H1 (cell line): ENCODE data around the gene UBR7. TPM values are rescaled to one million over a fixed set of nuclear protein-coding genes. Genes with fewer than 3 reads are reported as not detected.

Experiments
- CTCF ChIA-PET: fragments of 300-600 bp; sonication (Branson Sonifier 250); formaldehyde crosslinking; loops from one replicate; lab custom pipeline; 2021; ENCODE audit not compliant: partially characterized antibody; lab: Charles Lee
- POLR2A ChIA-PET: fragments of 300-600 bp; sonication (Branson Sonifier 250); formaldehyde crosslinking; loops from one replicate; lab custom pipeline; 2021; ENCODE audit warnings: inconsistent platforms; ENCODE audit not compliant: partially characterized antibody; lab: Charles Lee
- DNase-seq, 2 experiments: peaks; one replicate each; pipeline versions ENCODE4 v3.0.0 to v3.0.0-alpha.2; 2010 to 2022; ENCODE audit warnings: low spot score in 2 of 2, low read depth in 1 of 2, mixed read lengths in 1 of 2
- FAIRE-seq: peaks from 2 replicates; lab custom pipeline; 2011; peaks lifted over from hg19 to GRCh38; lab: Jason Lieb, UNC
- H2AFZ ChIP-seq: 2 replicates; pipeline ENCODE4 v1.8.1; 2012; ENCODE audit warnings: low read length, inconsistent platforms
- H2AK5ac ChIP-seq: 2 replicates; pipeline ENCODE4 v1.6.1; 2013; ENCODE audit warnings: low read depth, low read length
- H2BK120ac ChIP-seq: replicated peaks from 2 replicates; pipeline ENCODE3; 2013; ENCODE audit warnings: low read depth, low read length, inconsistent platforms
- H2BK12ac ChIP-seq: 2 replicates; pipeline ENCODE4 v1.6.1; 2013; ENCODE audit warnings: low read depth, low read length
- H2BK15ac ChIP-seq: 2 replicates; pipeline ENCODE4 v1.6.1; 2013; ENCODE audit warnings: low read length
- H2BK20ac ChIP-seq: 2 replicates; pipeline ENCODE4 v1.6.1; 2013; ENCODE audit warnings: low read length
- H2BK5ac ChIP-seq: 2 replicates; pipeline ENCODE4 v1.6.1; 2013; ENCODE audit warnings: low read depth, low read length
- H3K14ac ChIP-seq: 2 replicates; pipeline ENCODE4 v1.6.1; 2013; ENCODE audit warnings: inconsistent platforms; ENCODE audit not compliant: insufficient read length
- H3K18ac ChIP-seq: 2 replicates; pipeline ENCODE4 v1.6.1; 2013; ENCODE audit warnings: low read length; ENCODE audit errors: extremely low read depth
- H3K23ac ChIP-seq: 2 replicates; pipeline ENCODE4 v1.6.1; 2013; ENCODE audit warnings: inconsistent platforms; ENCODE audit not compliant: insufficient read length
- H3K23me2 ChIP-seq: 2 replicates; pipeline ENCODE4 v1.6.1; 2013; ENCODE audit warnings: low read depth, low read length
- H3K27ac ChIP-seq: 2 replicates; pipeline ENCODE4 v1.6.1; 2011; ENCODE audit warnings: low read depth, low read length, inconsistent platforms
- H3K27me3 ChIP-seq, 4 experiments: replicated peaks in 1 of 4; 1 replicate in 1 of 4; 2 replicates in 3 of 4; pipeline versions ENCODE4 v1.6.1 to v1.8.1; 2011 to 2013; ENCODE audit warnings: low read length in 3 of 4, mild to moderate bottlenecking in 3 of 4, inconsistent platforms in 2 of 4, mixed read lengths in 2 of 4, moderate library complexity in 1 of 4; ENCODE audit not compliant: control insufficient read depth in 3 of 4, insufficient read depth in 3 of 4; ENCODE audit errors: extremely low read depth in 1 of 4
- H3K36me3 ChIP-seq, 4 experiments: 2 replicates each; pipeline versions ENCODE4 v1.6.1 to v1.8.1; 2011 to 2013; ENCODE audit warnings: mild to moderate bottlenecking in 4 of 4, low read length in 3 of 4, moderate library complexity in 2 of 4, control low read depth in 1 of 4, inconsistent platforms in 1 of 4; ENCODE audit not compliant: insufficient read depth in 4 of 4, control insufficient read depth in 2 of 4
- H3K4ac ChIP-seq: replicated peaks from 2 replicates; pipeline ENCODE3; 2013; ENCODE audit warnings: low read length, low read depth, mixed read lengths, inconsistent platforms; ENCODE audit not compliant: insufficient read length
- H3K4me1 ChIP-seq, 4 experiments: replicated peaks in 1 of 4; 1 replicate in 1 of 4; 2 replicates in 3 of 4; pipeline versions ENCODE4 v1.6.1 to v1.8.1; 2011 to 2013; ENCODE audit warnings: low read length in 3 of 4, inconsistent platforms in 2 of 4, mixed read lengths in 1 of 4; ENCODE audit not compliant: insufficient read depth in 4 of 4, control insufficient read depth in 3 of 4
- H3K4me2 ChIP-seq, 2 experiments: 2 replicates each; pipeline versions ENCODE4 v1.6.1 to v1.8.1; 2011 to 2013; ENCODE audit warnings: low read depth in 2 of 2, low read length in 2 of 2, control low read depth in 1 of 2, inconsistent platforms in 1 of 2, mild to moderate bottlenecking in 1 of 2; ENCODE audit not compliant: insufficient read depth in 1 of 2
- H3K4me3 ChIP-seq, 4 experiments: fragments of 200-600, 300-600 bp in 1 of 4; sonication (generic), shearing (Covaris generic), sonication (Bioruptor Twin) in 1 of 4; 2 replicates each; pipeline versions ENCODE4 v1.5.1 to v1.8.1; 2011 to 2016; ENCODE audit warnings: low read length in 4 of 4, low read depth in 3 of 4, control low read depth in 2 of 4, inconsistent platforms in 2 of 4, mild to moderate bottlenecking in 2 of 4, mixed read lengths in 1 of 4, moderate library complexity in 1 of 4; ENCODE audit not compliant: insufficient read depth in 2 of 4; ENCODE audit errors: extremely low read depth in 1 of 4
- H3K56ac ChIP-seq: replicated peaks from 2 replicates; pipeline ENCODE3; 2013; ENCODE audit warnings: low read depth, mild to moderate bottlenecking, mixed read lengths, low read length, inconsistent platforms; ENCODE audit not compliant: insufficient read length
- H3K79me1 ChIP-seq: 2 replicates; pipeline ENCODE4 v1.6.1; 2013; ENCODE audit warnings: low read depth, low read length, control low read depth
- H3K79me2 ChIP-seq, 2 experiments: 2 replicates each; pipeline versions ENCODE4 v1.6.1 to v1.8.1; 2012 to 2013; ENCODE audit warnings: low read length in 2 of 2, mild to moderate bottlenecking in 2 of 2, inconsistent platforms in 1 of 2; ENCODE audit not compliant: insufficient read depth in 2 of 2, control insufficient read depth in 1 of 2
- H3K9ac ChIP-seq, 4 experiments: replicated peaks in 1 of 4; 1 replicate in 1 of 4; 2 replicates in 3 of 4; pipeline versions ENCODE4 v1.6.1 to v1.8.1; 2011 to 2013; ENCODE audit warnings: low read depth in 3 of 4, low read length in 3 of 4, control low read depth in 2 of 4, mild to moderate bottlenecking in 2 of 4, moderate library complexity in 2 of 4, inconsistent platforms in 1 of 4; ENCODE audit errors: extremely low read depth in 1 of 4
- H3K9me3 ChIP-seq, 2 experiments: 2 replicates each; pipeline versions ENCODE4 v1.6.1 to v1.8.1; 2012 to 2013; ENCODE audit warnings: mild to moderate bottlenecking in 2 of 2, moderate library complexity in 2 of 2, control low read depth in 1 of 2, inconsistent platforms in 1 of 2, low read depth in 1 of 2, low read length in 1 of 2, mixed read lengths in 1 of 2; ENCODE audit not compliant: insufficient read depth in 2 of 2
- H4K20me1 ChIP-seq, 2 experiments: replicated peaks in 1 of 2; 2 replicates each; pipeline versions ENCODE3 to v1.8.1; 2011 to 2013; ENCODE audit warnings: inconsistent platforms in 2 of 2, low read length in 2 of 2, mild to moderate bottlenecking in 1 of 2; ENCODE audit not compliant: insufficient read depth in 2 of 2, control insufficient read depth in 1 of 2
- H4K5ac ChIP-seq: 2 replicates; pipeline ENCODE4 v1.6.1; 2013; ENCODE audit warnings: low read length, low read depth, mixed read lengths, inconsistent platforms; ENCODE audit not compliant: insufficient read length
- H4K8ac ChIP-seq: 2 replicates; pipeline ENCODE4 v1.8.0; 2013; ENCODE audit warnings: mild to moderate bottlenecking, moderate library complexity, low read length, inconsistent platforms; ENCODE audit not compliant: insufficient read depth; ENCODE audit errors: extremely low read depth
- H4K91ac ChIP-seq: replicated peaks from 2 replicates; pipeline ENCODE3; 2013; ENCODE audit warnings: low read length, mixed read lengths, inconsistent platforms; ENCODE audit not compliant: insufficient read length
- CBX8 ChIP-seq: fragments of 300-800, 300-1000 bp; sonication (generic); IDR thresholded peaks from 2 replicates; pipeline ENCODE4 v1.7.1; 2016; ENCODE audit warnings: low read depth, low read length, borderline replicate concordance
- EZH2 ChIP-seq: fragments of 200-600 bp; sonication (generic); IDR thresholded peaks from 2 replicates; pipeline ENCODE4 v1.7.1; 2012; ENCODE audit warnings: low read depth, mild to moderate bottlenecking, moderate library complexity, low read length, inconsistent platforms; ENCODE audit not compliant: severe bottlenecking
- JUND ChIP-seq: IDR thresholded peaks from 2 replicates; pipeline ENCODE4 v1.6.1; 2011; ENCODE audit warnings: mild to moderate bottlenecking, improper control_type of control experiment, low read length
- KDM4A ChIP-seq: IDR thresholded peaks from one replicate; pipeline ENCODE4 v1.7.1; 2012; ENCODE audit warnings: low read depth, mild to moderate bottlenecking, moderate library complexity, low read length, inconsistent platforms; ENCODE audit not compliant: severe bottlenecking
- SAP30 ChIP-seq: fragments of 300-600 bp; sonication (generic); IDR thresholded peaks from 2 replicates; pipeline ENCODE4 v1.7.1; 2012; ENCODE audit warnings: low read length, moderate library complexity, mild to moderate bottlenecking, inconsistent platforms; ENCODE audit not compliant: insufficient read depth, insufficient replicate concordance
- SIX5 ChIP-seq: IDR thresholded peaks from 2 replicates; pipeline ENCODE4 v1.6.1; 2011; ENCODE audit warnings: mild to moderate bottlenecking, low read depth, low read length
- TEAD4 ChIP-seq: IDR thresholded peaks from 2 replicates; pipeline ENCODE4 v1.6.1; 2012; ENCODE audit warnings: low read depth, low read length, inconsistent platforms, mixed read lengths
- WGBS, 2 experiments: shearing (Covaris generic) in 1 of 2; methylation state at CpG; one replicate each; pipeline versions ENCODE4 v1.1.6 to v1.1.7; 2013 to 2015; ENCODE audit warnings: low lambda C conversion rate in 2 of 2, mixed read lengths in 2 of 2, inconsistent platforms in 1 of 2, low coverage in 1 of 2, missing lambda C conversion rate in 1 of 2; ENCODE audit not compliant: insufficient replicate concordance in 2 of 2, insufficient coverage in 1 of 2, insufficient read length in 1 of 2; ENCODE audit errors: extremely low coverage in 1 of 2, missing lambda C conversion rate in 1 of 2; 5-methylcytosine and 5-hydroxymethylcytosine counted together
- polyA plus RNA-seq, 7 experiments: library from polyadenylated mRNA; depleted of rRNA in 3 of 7; stranded (reverse) in 5 of 7; unstranded in 2 of 7; fragments of >200 nt in 5 of 7; fragments of 200-250 nt in 2 of 7; gene quantifications; 1 replicate in 5 of 7; 2 replicates in 1 of 7; 4 replicates in 1 of 7; pipeline versions ENCODE4 v1.2.1 to v1.2.3, GENCODE V29; 2011 to 2013; ENCODE audit warnings: missing spikeins in 2 of 7, mixed read lengths in 2 of 7
- total RNA-seq: library from RNA; stranded (reverse); fragmentation: NEBNext Ultra II Directional; extraction: Animal tissue kit (Norgen Biotek cat#: 25700); gene quantifications from 2 replicates; pipeline ENCODE4 v1.2.1, GENCODE V29; 2021
- TF ChIP-seq, protein P1 (sequence below): IDR thresholded peaks from 2 replicates; pipeline ENCODE4 v1.6.1; 2012; ENCODE audit warnings: inconsistent platforms
- TF ChIP-seq, protein P2 (sequence below), 3 experiments: IDR thresholded peaks; 1 replicate in 2 of 3; 2 replicates in 1 of 3; pipeline versions ENCODE4 v1.5.1 to v1.6.1; 2011; ENCODE audit warnings: low read length in 3 of 3, mild to moderate bottlenecking in 3 of 3, inconsistent platforms in 2 of 3, low read depth in 1 of 3, moderate library complexity in 1 of 3; ENCODE audit not compliant: insufficient read depth in 1 of 3; ENCODE audit errors: control extremely low read depth in 1 of 3

Gene UBR7
- total and polyA plus RNA-seq, 2 of the 8 experiments (the other 6 are each of a cell fraction or from before 2014, with no cell fraction given) = 20.1 to 28.4 TPM

DNA sequence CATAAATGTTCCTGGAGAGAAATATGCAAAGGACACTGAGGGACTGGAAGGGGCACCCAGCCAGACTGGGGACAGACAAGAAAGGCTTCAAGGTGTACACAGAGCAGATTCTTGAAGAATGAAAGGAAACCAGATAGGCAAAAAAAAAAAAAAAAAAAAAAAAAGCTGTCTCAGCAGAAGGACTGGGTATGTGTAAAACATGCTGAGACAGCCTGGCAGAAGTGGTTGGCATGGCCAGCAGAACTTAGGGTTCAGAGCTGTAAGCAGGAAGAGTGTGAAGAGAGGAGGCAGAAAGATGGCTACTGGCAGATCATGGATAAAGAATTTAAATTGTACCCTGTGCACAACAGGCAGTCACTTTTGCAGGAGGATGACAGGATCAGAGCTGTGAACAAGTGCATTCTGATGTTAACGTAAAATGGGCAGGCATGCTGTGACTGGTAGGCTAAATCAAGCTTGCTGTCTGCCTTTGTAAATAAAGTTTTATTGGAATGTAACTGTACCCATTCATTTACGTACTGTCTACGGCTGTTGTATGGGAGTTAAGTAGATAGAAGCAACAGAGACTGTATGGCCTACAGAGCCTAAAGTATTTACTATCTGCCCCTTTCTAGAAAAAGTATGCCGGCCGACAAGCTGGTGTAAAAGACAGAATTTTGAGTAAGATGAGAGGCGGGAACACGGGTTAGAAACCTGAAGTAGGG is 42.2 kb downstream of the UBR7 start:
- no peak overlapping the region for H4K91ac ChIP-seq
- no peaks in the 10 kb centered on the region for H3K27me3 ChIP-seq
- WGBS, 2 experiments = 87% methylated on average over 7 of the region's 7 CpGs; no CpG with 5 or more reads in 1 of the 2 experiments
- no peak overlapping the region for H2AK5ac ChIP-seq
- no peak overlapping the region for H2BK5ac ChIP-seq
- H3K14ac ChIP-seq = no peak overlapping the region
- no peak overlapping the region for H2AFZ ChIP-seq
- DNase-seq = no peak
- no peak overlapping the region for H4K8ac ChIP-seq
- no peak overlapping the region for H2BK12ac ChIP-seq
- H2BK20ac ChIP-seq = no peak overlapping the region
- H3K23ac ChIP-seq = no peak overlapping the region
- no peak overlapping the region for H2BK15ac ChIP-seq
- no peak overlapping the region for H3K18ac ChIP-seq
- H3K9ac ChIP-seq = no peak overlapping the region
- H2BK120ac ChIP-seq = no peak overlapping the region
- no peak overlapping the region for H4K5ac ChIP-seq
- H3K9me3 ChIP-seq = no peaks in the 10 kb centered on the region
- no peaks in the 10 kb centered on the region for H3K23me2 ChIP-seq
- H3K4me1 ChIP-seq = peaks cover 0 to 2% (median 0%) of the 10 kb centered on the region in 4 experiments; a peak in 1 of 7 replicates
- H3K4ac ChIP-seq = no peak overlapping the region
- FAIRE-seq = no peak
- no peaks in the 10 kb centered on the region for H4K20me1 ChIP-seq
- ChIA-PET CTCF (interaction anchor here (0.6 to 1.5 kb wide), 8 partner anchors 13 to 658 kb away, joined by 3 to 4 read pairs (median 3); partner anchors contain the start of gene UBR7), POLR2A (interaction anchor here (1.2 kb wide), 1 partner anchor 13 kb away, joined by 4 read pairs; no protein-coding TSS in a partner anchor)
- no peak overlapping the region for H3K4me3 ChIP-seq
- H3K27ac ChIP-seq = no peak overlapping the region
- no peaks in the 10 kb centered on the region for H3K79me1 ChIP-seq
- H3K36me3 ChIP-seq = peaks cover 7 to 32% (median 16%) of the 10 kb centered on the region in 4 experiments; a peak in 7 of 8 replicates
- no peak overlapping the region for H3K56ac ChIP-seq
- no peak overlapping the region for H3K4me2 ChIP-seq
- H3K79me2 ChIP-seq = no peaks in the 10 kb centered on the region
- TF ChIP-seq EZH2 (no peak), KDM4A (no peak), CBX8 (no peak), SIX5 (no peak), JUND (no peak), TEAD4 (no peak), SAP30 (no peak)
- TF ChIP-seq, protein P1, sequence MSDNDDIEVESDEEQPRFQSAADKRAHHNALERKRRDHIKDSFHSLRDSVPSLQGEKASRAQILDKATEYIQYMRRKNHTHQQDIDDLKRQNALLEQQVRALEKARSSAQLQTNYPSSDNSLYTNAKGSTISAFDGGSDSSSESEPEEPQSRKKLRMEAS = no peak
- TF ChIP-seq, protein P2, sequence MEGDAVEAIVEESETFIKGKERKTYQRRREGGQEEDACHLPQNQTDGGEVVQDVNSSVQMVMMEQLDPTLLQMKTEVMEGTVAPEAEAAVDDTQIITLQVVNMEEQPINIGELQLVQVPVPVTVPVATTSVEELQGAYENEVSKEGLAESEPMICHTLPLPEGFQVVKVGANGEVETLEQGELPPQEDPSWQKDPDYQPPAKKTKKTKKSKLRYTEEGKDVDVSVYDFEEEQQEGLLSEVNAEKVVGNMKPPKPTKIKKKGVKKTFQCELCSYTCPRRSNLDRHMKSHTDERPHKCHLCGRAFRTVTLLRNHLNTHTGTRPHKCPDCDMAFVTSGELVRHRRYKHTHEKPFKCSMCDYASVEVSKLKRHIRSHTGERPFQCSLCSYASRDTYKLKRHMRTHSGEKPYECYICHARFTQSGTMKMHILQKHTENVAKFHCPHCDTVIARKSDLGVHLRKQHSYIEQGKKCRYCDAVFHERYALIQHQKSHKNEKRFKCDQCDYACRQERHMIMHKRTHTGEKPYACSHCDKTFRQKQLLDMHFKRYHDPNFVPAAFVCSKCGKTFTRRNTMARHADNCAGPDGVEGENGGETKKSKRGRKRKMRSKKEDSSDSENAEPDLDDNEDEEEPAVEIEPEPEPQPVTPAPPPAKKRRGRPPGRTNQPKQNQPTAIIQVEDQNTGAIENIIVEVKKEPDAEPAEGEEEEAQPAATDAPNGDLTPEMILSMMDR (IDR thresholded peaks at IDR 0.05; ENCODE audit: control extremely low read depth in 1 of 3, insufficient read depth in 1 of 3, low read depth in 1 of 3, low read length in 3 of 3) = no peak
